Skin epidermis (tissue), 12 donors: Measurements from ENCODE around the gene HSP90AB1.
A peak's percentile ranks its signal among the peaks of the same experiment; 100 is the strongest.

ENCODE experiments used
- H3K27ac ChIP-seq, 21 experiments: fragments of 200-600 bp; sonication (generic) in 11 of 21; one replicate each; pipeline ENCODE4 v1.5.0; 2020; ENCODE audit warnings: mild to moderate bottlenecking in 3 of 21, inconsistent platforms in 2 of 21, moderate library complexity in 2 of 21
- H3K4me3 ChIP-seq, 7 experiments: fragments of 200-600 bp; sonication (generic) in 2 of 7; one replicate each; pipeline ENCODE4 v1.5.0; 2020; ENCODE audit warnings: inconsistent platforms in 2 of 7, mild to moderate bottlenecking in 2 of 7, moderate library complexity in 1 of 7

The HSP90AB1 gene

DNA sequence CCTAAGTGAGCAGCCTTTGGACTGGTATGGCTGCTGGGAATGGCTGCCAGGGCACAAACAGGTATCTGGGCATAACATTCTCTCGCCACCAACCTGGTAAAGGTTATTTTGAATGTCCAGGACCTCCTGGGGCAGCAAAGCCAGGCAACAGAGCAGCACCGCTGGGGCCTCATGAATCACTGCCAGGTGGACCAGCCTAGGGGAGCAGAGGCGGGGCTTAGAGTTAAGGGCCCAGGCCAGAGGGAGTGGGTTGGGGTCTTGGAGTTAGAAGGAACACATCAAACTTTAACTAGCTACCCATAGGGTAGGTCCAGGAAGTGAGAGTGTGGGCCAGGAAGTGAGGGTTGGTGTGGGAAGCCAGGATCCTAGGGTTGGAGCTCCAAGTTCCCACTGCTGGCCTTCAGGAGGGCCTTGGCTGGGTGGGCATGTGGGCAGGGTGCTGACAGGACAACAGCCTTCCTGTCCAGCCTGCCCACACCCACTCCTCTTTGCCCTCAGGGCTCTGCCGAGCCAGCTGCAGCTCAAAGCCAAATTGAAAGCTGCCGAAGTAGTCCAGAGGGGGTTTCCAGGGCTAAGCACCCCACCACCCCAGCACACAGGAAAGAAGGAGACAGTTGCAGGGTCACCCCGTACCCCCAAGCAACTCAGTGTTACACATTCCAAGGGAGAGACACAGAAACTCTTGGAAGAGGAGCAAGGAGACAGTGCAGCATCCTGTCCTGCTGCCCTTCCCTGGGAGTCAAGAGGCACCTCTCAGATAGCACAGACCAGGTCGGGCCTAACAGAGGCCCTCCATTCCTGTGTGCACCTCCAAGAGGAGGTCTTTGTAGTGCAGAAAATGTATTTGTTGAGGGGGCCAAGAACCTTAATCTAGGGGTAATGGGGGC lies 15.8 kb downstream of the HSP90AB1 start:
- H3K4me3 ChIP-seq: peak overlapping the region; percentile 20 to 97 (median 76)
- H3K27ac ChIP-seq: peak overlapping the region in 20 of 21 experiments; percentile 23 to 97 (median 86)

DNA sequence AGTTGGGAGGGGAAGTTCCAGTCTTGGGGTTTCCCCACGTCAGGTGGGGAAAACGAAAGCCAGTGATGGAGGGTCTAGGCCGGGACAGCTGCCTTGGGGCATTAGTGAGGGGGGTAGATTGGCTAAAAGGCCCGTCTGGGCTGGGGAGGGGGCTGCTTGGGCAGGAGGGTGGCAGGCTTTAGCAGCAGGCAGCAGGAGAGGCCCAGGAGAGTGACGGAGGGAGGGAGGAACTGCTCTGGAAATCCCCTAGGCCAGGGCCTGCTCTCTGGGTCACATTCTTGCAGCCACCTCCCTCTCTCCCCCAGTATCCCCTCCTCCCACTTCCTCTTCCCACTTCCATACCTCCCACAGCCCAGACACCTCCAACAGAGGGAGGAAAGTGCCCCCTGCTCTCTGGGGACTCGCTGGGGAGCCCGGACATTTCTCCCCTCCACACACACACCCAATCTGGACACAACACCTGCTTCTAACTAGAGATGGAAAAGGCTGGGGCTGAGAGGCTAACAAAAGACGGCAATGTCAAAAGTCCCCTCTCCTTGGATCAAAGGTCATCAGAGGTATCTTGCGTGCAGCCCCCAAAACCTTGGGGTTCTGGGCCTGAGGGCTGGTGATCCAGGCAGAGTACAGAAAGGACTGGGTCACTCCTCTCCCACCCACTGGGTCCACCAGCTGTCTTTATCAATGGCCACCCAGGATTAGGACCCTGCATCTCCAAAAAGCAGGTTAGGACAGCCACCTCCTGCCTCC lies 16.6 kb downstream of the HSP90AB1 start:
- H3K4me3 ChIP-seq: peak overlapping the region; percentile 60 to 97 (median 92)
- peak overlapping the region in 20 of 21 experiments; percentile 26 to 97 (median 86) for H3K27ac ChIP-seq

- peak overlapping the region in 19 of 21 experiments; percentile 71 to 97 (median 88) for H3K27ac ChIP-seq
Observed at GRCh38 chr6:44264154-44265006, 17.5 kb downstream of the HSP90AB1 start.

GRCh38 chr6:44265007-44265721 lies 18.3 kb downstream of the HSP90AB1 start, which contains the start of gene NFKBIE:
NFKBIE (minus strand) TSS chr6:44265551; CDS start chr6:44265346, 205 bp downstream.
- Histone ChIP-seq H3K4me3 (peak within 1 kb of the TSS; percentile 60 to 97 (median 92)), H3K27ac (peak within 1 kb of the TSS; percentile 31 to 97 (median 87))

More at GRCh38 chr6:44264154-44265006, 17.5 kb downstream of the HSP90AB1 start:
- H3K4me3 ChIP-seq: peak overlapping the region; percentile 60 to 97 (median 92)

DNA sequence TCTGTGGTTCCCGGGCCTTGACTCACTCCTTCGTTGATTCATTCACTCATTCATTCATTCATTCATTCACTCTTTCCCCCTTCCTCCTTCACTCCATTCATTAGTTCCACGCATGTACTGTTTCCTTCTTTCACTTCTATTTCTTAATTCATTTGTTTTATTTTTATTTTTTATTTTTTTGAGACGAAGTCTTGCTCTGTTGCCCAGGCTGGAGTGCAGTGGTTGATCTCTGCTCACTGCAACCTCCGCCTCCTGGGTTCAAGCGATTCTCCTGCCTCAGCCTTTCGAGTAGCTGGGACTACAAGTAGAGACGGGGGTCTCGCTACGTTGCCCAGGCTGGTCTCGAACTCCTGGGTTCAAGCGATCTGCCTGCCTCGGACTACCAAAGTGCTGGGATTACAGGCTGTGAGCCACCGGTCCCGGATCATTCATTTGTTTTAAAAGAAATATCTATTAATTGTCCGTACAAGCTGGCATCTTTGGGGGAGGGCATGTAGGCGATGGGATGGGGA lies 18.9 kb downstream of the HSP90AB1 start:
- Histone ChIP-seq H3K4me3 (peak overlapping the region; percentile 60 to 97 (median 92)), H3K27ac (peak overlapping the region in 12 of 21 experiments; percentile 55 to 97 (median 88))

DNA sequence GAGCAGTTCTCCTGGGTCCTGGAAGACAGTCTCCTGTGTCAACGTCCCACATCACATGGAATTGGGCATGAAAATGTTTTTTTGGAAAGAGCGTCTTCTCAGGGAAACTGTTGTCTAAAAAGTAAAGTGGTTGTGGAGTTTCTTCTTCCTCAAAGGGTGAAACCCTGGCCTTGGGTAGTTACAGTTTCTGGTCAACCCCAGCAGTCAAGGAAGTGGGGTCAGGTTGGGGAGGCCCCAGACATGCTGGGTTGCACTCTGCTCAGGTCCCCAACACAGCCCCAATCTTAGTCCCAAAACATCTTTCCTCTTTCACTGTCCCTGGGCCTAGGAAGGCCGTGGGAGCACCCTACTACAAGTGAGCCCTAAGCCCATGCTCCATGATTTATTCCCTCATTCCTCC lies 19.4 kb downstream of the HSP90AB1 start:
- Histone ChIP-seq H3K4me3 (no peak overlapping the region), H3K27ac (peak overlapping the region in 1 of 21 experiments; percentile 64)

DNA sequence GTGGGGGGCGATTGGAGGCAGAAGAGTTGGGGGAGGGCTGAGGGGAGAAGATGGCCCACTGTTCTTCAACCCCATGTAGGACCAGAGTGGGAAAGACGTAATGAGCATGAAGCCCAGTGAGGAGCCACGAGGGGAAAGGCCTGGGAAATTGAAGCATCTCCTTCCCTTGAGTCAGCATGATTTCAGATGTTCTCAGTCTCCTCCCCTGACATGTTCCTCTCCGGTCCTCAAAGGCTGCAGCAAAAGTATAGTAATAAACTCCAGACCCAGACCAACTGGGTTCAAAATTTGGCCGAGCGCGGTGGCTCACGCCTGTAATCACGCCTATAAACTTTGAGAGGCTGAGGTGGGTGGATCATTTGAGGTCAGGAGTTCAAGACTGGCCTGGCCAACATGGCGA lies 20.4 kb downstream of the HSP90AB1 start:
- Histone ChIP-seq H3K4me3 (no peak overlapping the region), H3K27ac (no peak overlapping the region)

GRCh38 chr6:44268095-44268628 lies 21.3 kb downstream of the HSP90AB1 start:
- Histone ChIP-seq H3K27ac (no peak overlapping the region), H3K4me3 (no peak overlapping the region)

- H3K4me3 ChIP-seq: no peak overlapping the region
- no peak overlapping the region for H3K27ac ChIP-seq
Observed at GRCh38 chr6:44269178-44269920, 22.4 kb downstream of the HSP90AB1 start.

DNA sequence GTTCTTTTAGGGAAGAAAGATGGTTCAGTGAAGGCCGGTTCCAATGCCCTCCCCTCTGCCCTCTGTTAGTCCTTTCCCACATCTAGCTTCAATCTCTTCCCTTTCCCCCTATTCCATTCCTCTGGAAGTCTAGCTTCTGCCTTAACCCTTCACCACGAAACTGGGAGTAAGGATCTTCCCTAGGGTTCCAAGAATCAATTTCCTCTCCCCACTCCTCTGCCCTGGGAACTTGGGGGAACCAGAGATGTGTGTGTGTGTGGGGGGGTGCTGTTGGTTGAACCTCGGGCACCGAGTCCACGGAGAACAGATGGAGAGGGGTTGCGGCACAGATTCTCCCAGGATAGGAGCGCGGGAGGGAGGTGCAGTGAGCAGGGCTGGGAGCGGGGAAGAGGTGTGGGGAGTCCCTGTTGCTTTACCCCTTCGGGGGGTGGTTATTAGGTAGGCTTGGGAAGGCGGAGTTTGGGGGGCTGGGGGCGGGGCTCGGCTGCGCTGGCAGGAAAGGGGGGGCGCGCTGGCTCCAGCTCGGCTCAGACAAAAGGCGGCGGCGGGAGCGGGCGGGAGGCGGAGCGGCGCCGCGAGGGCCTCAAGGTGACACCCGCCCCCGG lies 23.1 kb downstream of the HSP90AB1 start, which contains the start of gene TMEM151B:
Gene TMEM151B, plus strand, starts transcription at position 530 of the 605 bp plus-strand sequence. CDS start 293 bp downstream, outside the sequence.
- Histone ChIP-seq H3K27ac (no peak within 1 kb of the TSS), H3K4me3 (peak within 1 kb of the TSS in 5 of 7 experiments; percentile 17 to 44 (median 25))

DNA sequence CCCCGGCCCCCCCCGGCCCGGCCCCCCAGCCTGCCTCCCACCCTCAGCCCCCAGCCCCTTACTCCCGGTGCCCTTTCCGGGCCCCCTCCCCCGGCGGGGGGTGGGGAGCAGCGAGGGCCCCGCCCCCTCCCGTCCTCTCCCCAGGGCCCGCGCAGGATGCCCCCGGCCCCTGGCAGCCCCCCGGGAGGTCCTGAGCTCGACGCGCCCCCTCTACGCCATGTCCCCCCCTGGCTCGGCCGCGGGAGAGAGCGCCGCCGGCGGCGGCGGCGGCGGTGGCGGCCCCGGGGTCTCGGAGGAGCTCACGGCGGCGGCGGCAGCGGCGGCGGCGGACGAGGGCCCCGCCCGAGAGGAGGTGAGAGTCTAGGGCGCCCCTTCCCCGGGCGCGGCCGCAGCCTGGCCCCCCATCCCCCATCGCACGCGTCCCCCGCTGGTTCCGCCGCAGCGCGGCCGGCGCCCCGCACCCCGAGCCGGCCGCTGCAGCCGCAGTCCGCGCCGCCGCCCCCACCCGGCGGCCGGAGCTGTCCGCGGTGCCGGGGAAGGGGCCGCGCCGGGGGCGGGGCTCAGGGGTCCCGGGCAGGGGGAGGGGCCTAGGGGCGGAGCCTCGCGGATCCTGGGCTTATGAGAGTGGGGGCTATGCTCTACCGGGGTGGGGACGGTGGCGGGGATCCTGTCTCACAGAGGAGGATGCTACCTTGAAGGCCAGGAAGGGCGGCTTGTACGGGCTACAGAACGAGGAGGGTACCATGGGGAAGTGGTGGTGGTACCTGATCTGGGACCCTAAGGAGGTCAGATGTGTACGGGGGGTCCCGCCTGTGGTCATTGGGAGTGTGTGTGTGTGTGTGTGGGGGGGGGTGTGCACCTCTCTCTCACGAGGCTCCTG lies 23.9 kb downstream of the HSP90AB1 start:
- Histone ChIP-seq H3K27ac (no peak overlapping the region), H3K4me3 (peak overlapping the region in 5 of 7 experiments; percentile 17 to 44 (median 25))

GRCh38 chr6:44271406-44271723 lies 24.5 kb downstream of the HSP90AB1 start:
- Histone ChIP-seq H3K27ac (no peak overlapping the region), H3K4me3 (no peak overlapping the region)

DNA sequence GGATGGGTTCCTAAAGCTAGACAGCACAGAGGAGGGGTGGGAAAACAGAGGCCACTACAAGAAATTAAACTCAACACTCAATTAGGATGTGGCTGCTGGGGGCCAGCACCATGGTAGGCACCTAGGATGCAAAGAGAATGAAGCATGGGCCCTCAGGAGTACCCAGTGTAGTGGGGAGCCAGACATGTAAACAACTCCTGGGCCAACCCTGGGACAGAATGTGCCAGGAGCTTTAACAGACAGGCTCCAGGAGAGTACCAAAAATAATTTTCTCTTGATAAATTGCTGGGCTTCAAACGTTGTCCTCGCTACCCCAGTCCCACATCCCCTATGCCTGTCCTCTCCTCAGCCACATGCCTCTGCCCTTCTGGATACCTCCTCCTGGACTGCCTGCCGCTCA lies 25.0 kb downstream of the HSP90AB1 start:
- no peak overlapping the region for H3K27ac ChIP-seq
- no peak overlapping the region for H3K4me3 ChIP-seq

DNA sequence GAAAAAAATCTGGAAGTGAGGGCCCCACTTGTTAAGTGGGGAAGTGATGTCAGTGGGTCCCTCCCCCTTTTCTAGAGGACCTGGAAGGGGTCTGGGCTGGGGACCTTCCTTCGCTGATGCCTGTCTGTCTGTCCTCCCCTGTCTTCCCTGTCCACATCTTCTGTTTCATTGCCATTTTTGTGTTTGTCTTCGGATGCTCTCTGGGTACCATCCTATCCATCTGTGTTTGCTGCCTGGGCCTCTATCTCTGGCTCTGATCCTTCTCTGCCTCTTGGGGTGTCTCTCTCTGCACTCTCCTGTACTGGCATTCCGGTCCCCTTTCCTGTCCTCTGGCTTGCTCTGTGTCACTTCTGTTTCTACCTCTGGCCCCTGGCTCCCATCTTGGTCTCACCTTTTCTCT lies 25.6 kb downstream of the HSP90AB1 start:
- Histone ChIP-seq H3K4me3 (no peak overlapping the region), H3K27ac (no peak overlapping the region)

DNA sequence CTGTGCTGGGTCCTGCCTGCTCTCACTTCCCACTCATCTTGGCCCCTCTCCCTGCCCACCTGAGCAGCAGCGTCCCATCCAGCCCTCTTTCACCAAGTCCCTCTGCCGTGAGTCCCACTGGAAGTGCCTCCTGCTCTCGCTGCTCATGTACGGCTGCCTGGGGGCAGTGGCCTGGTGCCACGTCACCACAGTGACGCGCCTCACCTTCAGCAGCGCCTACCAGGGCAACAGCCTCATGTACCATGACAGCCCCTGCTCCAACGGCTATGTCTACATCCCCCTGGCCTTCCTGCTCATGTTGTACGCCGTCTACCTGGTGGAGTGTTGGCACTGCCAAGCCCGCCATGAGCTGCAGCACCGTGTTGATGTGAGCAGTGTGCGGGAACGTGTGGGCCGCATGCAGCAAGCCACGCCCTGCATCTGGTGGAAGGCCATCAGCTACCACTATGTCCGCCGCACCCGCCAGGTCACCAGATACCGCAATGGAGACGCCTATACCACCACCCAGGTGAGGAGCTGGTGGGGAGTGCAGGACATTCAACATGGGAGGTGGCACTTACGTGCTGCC lies 26.2 kb downstream of the HSP90AB1 start:
- H3K4me3 ChIP-seq: no peak overlapping the region
- no peak overlapping the region for H3K27ac ChIP-seq

GRCh38 chr6:44273617-44274016 lies 26.7 kb downstream of the HSP90AB1 start:
- Histone ChIP-seq H3K27ac (no peak overlapping the region), H3K4me3 (no peak overlapping the region)
